Endothelial cell of umbilical vein (primary cell): ENCODE data around the gene RP9. TPM values are rescaled to one million over a fixed set of nuclear protein-coding genes. Genes with fewer than 3 reads are reported as not detected.

Experiments
- BruUV-seq: library from RNA; stranded (reverse); fragments of 400-500 nt; replicated peaks from 2 replicates; lab custom pipeline; 2021; lab: Mats Ljungman, UMichigan
- CTCF ChIA-PET: fragments of 300-600, 350-600 bp; sonication (Branson Sonifier 250); formaldehyde crosslinking; loops from one replicate; lab custom pipeline; 2021; ENCODE audit warnings: antibody characterized with exemption, inconsistent platforms; lab: Charles Lee
- POLR2A ChIA-PET: fragments of 300-600, 350-600 bp; sonication (Branson Sonifier 250); formaldehyde crosslinking; loops from one replicate; lab custom pipeline; 2021; ENCODE audit warnings: antibody characterized with exemption, inconsistent platforms; lab: Charles Lee
- DNase-seq: peaks from one replicate; pipeline ENCODE4 v3.0.0-alpha.2; 2011; ENCODE audit warnings: low read depth, low spot score
- FAIRE-seq: peaks from 2 replicates; lab custom pipeline; 2011; peaks lifted over from hg19 to GRCh38; lab: Jason Lieb, UNC
- H2AFZ ChIP-seq: 2 replicates; pipeline ENCODE4 v1.6.0; 2012; ENCODE audit warnings: low read depth, low read length, control low read depth, inconsistent platforms
- H3K27ac ChIP-seq: 2 replicates; pipeline ENCODE4 v1.5.1; 2011; ENCODE audit warnings: low read depth, mild to moderate bottlenecking, control low read depth, low read length, moderate library complexity; ENCODE audit not compliant: insufficient read depth
- H3K27me3 ChIP-seq, 2 experiments: 2 replicates each; pipeline versions ENCODE4 v1.6.0 to v1.6.1; 2011; ENCODE audit warnings: low read length in 2 of 2, mixed read lengths in 1 of 2; ENCODE audit not compliant: control insufficient read depth in 2 of 2, insufficient read depth in 2 of 2
- H3K36me3 ChIP-seq, 2 experiments: 2 replicates in 1 of 2; 3 replicates in 1 of 2; pipeline ENCODE4 v1.5.1; 2011; ENCODE audit warnings: low read length in 2 of 2, mild to moderate bottlenecking in 1 of 2, moderate library complexity in 1 of 2; ENCODE audit not compliant: control insufficient read depth in 2 of 2, insufficient read depth in 2 of 2; ENCODE audit errors: extremely low read depth in 1 of 2
- H3K4me1 ChIP-seq: 3 replicates; pipeline ENCODE4 v1.5.1; 2011; ENCODE audit warnings: mild to moderate bottlenecking, low read length; ENCODE audit not compliant: control insufficient read depth, insufficient read depth; ENCODE audit errors: extremely low read depth
- H3K4me2 ChIP-seq: 2 replicates; pipeline ENCODE4 v1.6.1; 2011; ENCODE audit warnings: low read length, control low read depth, mixed read lengths; ENCODE audit not compliant: insufficient read depth
- H3K4me3 ChIP-seq, 3 experiments: fragments of 200-600 bp in 1 of 3; sonication (generic), shearing (Covaris generic) in 1 of 3; replicated peaks in 1 of 3; 2 replicates each; pipeline ENCODE4 v1.5.1; 2011 to 2016; ENCODE audit warnings: control low read depth in 3 of 3, low read length in 3 of 3, mild to moderate bottlenecking in 2 of 3, inconsistent platforms in 1 of 3, low read depth in 1 of 3, moderate library complexity in 1 of 3; ENCODE audit not compliant: insufficient read depth in 1 of 3
- H3K79me2 ChIP-seq: 2 replicates; pipeline ENCODE4 v1.6.0; 2012; ENCODE audit warnings: low read length, inconsistent platforms; ENCODE audit not compliant: control insufficient read depth, insufficient read depth
- H3K9ac ChIP-seq: replicated peaks from 2 replicates; pipeline ENCODE3; 2011; ENCODE audit warnings: low read length, control low read depth; ENCODE audit not compliant: insufficient read depth; ENCODE audit errors: extremely low read depth
- H3K9me1 ChIP-seq: replicated peaks from 3 replicates; pipeline ENCODE4 v1.6.0; 2011; ENCODE audit warnings: mild to moderate bottlenecking, low read length; ENCODE audit not compliant: control insufficient read depth, insufficient read depth; ENCODE audit errors: extremely low read depth
- H3K9me3 ChIP-seq: replicated peaks from 2 replicates; pipeline ENCODE4 v1.5.1; 2012; ENCODE audit warnings: low read length, inconsistent platforms; ENCODE audit not compliant: control insufficient read depth, insufficient read depth
- H4K20me1 ChIP-seq: replicated peaks from 2 replicates; pipeline ENCODE3; 2011; ENCODE audit warnings: mild to moderate bottlenecking, low read length; ENCODE audit not compliant: control insufficient read depth, insufficient read depth; ENCODE audit errors: extremely low read depth
- CTCF ChIP-seq, 2 donors: IDR thresholded peaks; 1 replicate in 1 of 2; 2 replicates in 1 of 2; pipeline ENCODE4 v1.5.1; 2011; ENCODE audit warnings: low read length in 2 of 2, mild to moderate bottlenecking in 2 of 2, moderate library complexity in 2 of 2, control low read depth in 1 of 2, inconsistent platforms in 1 of 2, low read depth in 1 of 2; ENCODE audit not compliant: insufficient read depth in 1 of 2; ENCODE audit errors: extremely low read depth in 1 of 2
- EZH2 ChIP-seq: IDR thresholded peaks from 2 replicates; pipeline ENCODE4 v1.6.1; 2012; ENCODE audit warnings: borderline replicate concordance, low read depth, mild to moderate bottlenecking, moderate library complexity, low read length, inconsistent platforms; ENCODE audit not compliant: severe bottlenecking
- FOS ChIP-seq: IDR thresholded peaks from 2 replicates; pipeline ENCODE4 v1.6.1; 2011; ENCODE audit warnings: mild to moderate bottlenecking, low read length, moderate library complexity, borderline replicate concordance; ENCODE audit not compliant: insufficient read depth
- GATA2 ChIP-seq: IDR thresholded peaks from 2 replicates; pipeline ENCODE4 v1.7.0; 2011; ENCODE audit warnings: low read depth, mild to moderate bottlenecking, moderate library complexity, mixed read lengths, low read length; ENCODE audit not compliant: insufficient read length, insufficient read depth
- MAX ChIP-seq: IDR thresholded peaks from 2 replicates; pipeline ENCODE4 v1.6.1; 2011; ENCODE audit not compliant: insufficient read depth, insufficient read length
- MYC ChIP-seq: IDR thresholded peaks from one replicate; pipeline ENCODE4 v1.6.1; 2011; ENCODE audit warnings: mild to moderate bottlenecking, low read depth, low read length
- POLR2A ChIP-seq: IDR thresholded peaks from 2 replicates; pipeline ENCODE4 v1.6.1; 2012; ENCODE audit warnings: low read depth, mild to moderate bottlenecking, control low read depth, low read length
- POLR2AphosphoS5 ChIP-seq: IDR thresholded peaks from 2 replicates; pipeline ENCODE4 v1.6.1; 2012; ENCODE audit warnings: low read depth, mild to moderate bottlenecking, control low read depth, low read length, moderate library complexity; ENCODE audit not compliant: insufficient read depth
- dilution Hi-C: fragments of 300-500 bp; cut with MboI; formaldehyde crosslinking; loops from one replicate; pipeline ENCODE4 v1.15.0; 2019; ENCODE audit warnings: low sequenced_read_pairs; ENCODE audit not compliant: extremely low pct_ligation_motif_present
- intact Hi-C: fragments of 100-400 bp; cut with micrococcal nuclease; formaldehyde crosslinking; loops from one replicate; pipeline ENCODE4 v1.10.0; 2022
- polyA plus RNA-seq, 4 experiments: library from polyadenylated mRNA; depleted of rRNA in 3 of 4; stranded (reverse) in 3 of 4; unstranded in 1 of 4; fragments of >200 nt; gene quantifications; 2 replicates each; pipeline versions ENCODE4 v1.2.1 to v1.2.3, GENCODE V29; 2011 to 2012; ENCODE audit warnings: missing spikeins in 1 of 4
- total RNA-seq: library from RNA; stranded (reverse); gene quantifications from 2 replicates; pipeline ENCODE4 v1.2.3, GENCODE V29; 2021

Gene RP9
- total and polyA plus RNA-seq, 2 donors (not counting 3 experiments of a cell fraction or from before 2014, with no cell fraction given) = 16.0 to 18.5 TPM

- intact Hi-C loops (no loop called here), dilution Hi-C loops (no loop called here)
- Histone ChIP-seq H3K79me2 (no peaks in the 10 kb centered on the region), H3K27ac (no peak overlapping the region), H3K27me3 (peaks cover 18 to 38% of the 10 kb centered on the region in 2 experiments), H3K9me3 (no peaks in the 10 kb centered on the region), H3K4me1 (no peaks in the 10 kb centered on the region), H4K20me1 (no peaks in the 10 kb centered on the region), H3K9ac (no peak overlapping the region), H2AFZ (no peak overlapping the region), H3K4me2 (no peak overlapping the region), H3K9me1 (no peaks in the 10 kb centered on the region), H3K4me3 (no peak overlapping the region), H3K36me3 (no peaks in the 10 kb centered on the region)
- FAIRE-seq (no peak), DNase-seq (no peak)
- no TSS peak for BruUV-seq
- TF ChIP-seq EZH2 (no peak), MAX (no peak), FOS (no peak), CTCF (IDR thresholded peaks at IDR 0.05; ENCODE audit: extremely low read depth in 1 of 2, insufficient read depth in 1 of 2, low read depth in 1 of 2, low read length in 2 of 2) (no peak), POLR2AphosphoS5 (no peak), MYC (no peak), POLR2A (no peak), GATA2 (no peak)
- ChIA-PET POLR2A (no interaction called here), CTCF (interaction anchor here (1.0 to 1.4 kb wide), 2 partner anchors 11 to 28 kb away, joined by 3 to 4 read pairs; no protein-coding TSS in a partner anchor)
Observed at GRCh38 chr7:33079763-33080690, 29.2 kb downstream of the RP9 start.
